ENCODE data around the gene CFAP74. TPM values are rescaled to one million over a fixed set of nuclear protein-coding genes. Genes with fewer than 3 reads are reported as not detected.
A peak's percentile ranks its signal among the peaks of the same experiment; 100 is the strongest.

Gene CFAP74
- polyA plus RNA-seq, 1 donor (not counting 4 experiments of a cell fraction or from before 2014, with no cell fraction given): not detected

DNA sequence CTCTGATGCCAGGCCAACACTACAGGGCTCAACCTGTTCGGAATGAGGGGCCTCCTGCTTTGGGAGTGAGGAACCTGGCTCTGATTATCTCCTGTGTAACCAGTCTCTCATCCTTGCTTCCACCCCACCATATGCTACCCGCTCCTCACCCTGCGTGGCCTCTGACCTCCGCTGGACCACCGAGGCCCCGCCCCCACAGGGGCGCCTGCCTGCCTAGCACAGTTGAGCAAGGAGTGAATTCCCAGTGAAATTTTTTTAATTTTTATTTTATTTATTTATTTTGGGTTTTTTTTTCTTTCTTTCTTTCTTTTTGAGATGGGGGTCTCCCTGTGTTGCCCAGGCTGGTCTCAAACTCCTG is 110.8 kb downstream of the CFAP74 start:
- FAIRE-seq (no peak), DNase-seq (ENCODE audit: low read depth, low spot score) (no peak)
- dilution Hi-C loops (cut with MboI; ENCODE audit: extremely low pct_ligation_motif_present, low sequenced_read_pairs): no loop called here
- H3K9me3 ChIP-seq (ENCODE audit: control insufficient read depth, low read depth, low read length): no peaks in the 10 kb centered on the region
- no peak overlapping the region for H3K4me3 ChIP-seq (ENCODE audit: control insufficient read depth in 2 of 3, extremely low read depth in 1 of 3, insufficient read depth in 2 of 3, low read depth in 1 of 3, low read length in 3 of 3)
- TF ChIP-seq, protein P1, sequence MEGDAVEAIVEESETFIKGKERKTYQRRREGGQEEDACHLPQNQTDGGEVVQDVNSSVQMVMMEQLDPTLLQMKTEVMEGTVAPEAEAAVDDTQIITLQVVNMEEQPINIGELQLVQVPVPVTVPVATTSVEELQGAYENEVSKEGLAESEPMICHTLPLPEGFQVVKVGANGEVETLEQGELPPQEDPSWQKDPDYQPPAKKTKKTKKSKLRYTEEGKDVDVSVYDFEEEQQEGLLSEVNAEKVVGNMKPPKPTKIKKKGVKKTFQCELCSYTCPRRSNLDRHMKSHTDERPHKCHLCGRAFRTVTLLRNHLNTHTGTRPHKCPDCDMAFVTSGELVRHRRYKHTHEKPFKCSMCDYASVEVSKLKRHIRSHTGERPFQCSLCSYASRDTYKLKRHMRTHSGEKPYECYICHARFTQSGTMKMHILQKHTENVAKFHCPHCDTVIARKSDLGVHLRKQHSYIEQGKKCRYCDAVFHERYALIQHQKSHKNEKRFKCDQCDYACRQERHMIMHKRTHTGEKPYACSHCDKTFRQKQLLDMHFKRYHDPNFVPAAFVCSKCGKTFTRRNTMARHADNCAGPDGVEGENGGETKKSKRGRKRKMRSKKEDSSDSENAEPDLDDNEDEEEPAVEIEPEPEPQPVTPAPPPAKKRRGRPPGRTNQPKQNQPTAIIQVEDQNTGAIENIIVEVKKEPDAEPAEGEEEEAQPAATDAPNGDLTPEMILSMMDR (optimal IDR thresholded peaks at IDR 0.05 in 1 of 3, IDR thresholded peaks at IDR 0.05 in 1 of 3, conservative IDR thresholded peaks at IDR 0.05 in 1 of 3; ENCODE audit: extremely low read depth in 1 of 3, insufficient read depth in 2 of 3, low read length in 3 of 3): no peak
- TF ChIP-seq EZH2 (IDR thresholded peaks at IDR 0.05; ENCODE audit: low read length): no peak
- peaks cover 6% of the 10 kb centered on the region for H3K9me1 ChIP-seq (ENCODE audit: control insufficient read depth, extremely low read depth, insufficient read depth, low read length)
- H3K27ac ChIP-seq (ENCODE audit: control insufficient read depth, insufficient read depth, low read length): peak overlapping the region; percentile 64
- peaks cover 32% of the 10 kb centered on the region for H3K4me1 ChIP-seq (ENCODE audit: control insufficient read depth, extremely low read depth, insufficient read depth, low read length)
- no peak overlapping the region for H2AFZ ChIP-seq (ENCODE audit: control insufficient read depth, low read length)
- peaks cover 30% of the 10 kb centered on the region for H3K79me2 ChIP-seq (ENCODE audit: control insufficient read depth, insufficient read depth, low read length)
- H3K36me3 ChIP-seq (ENCODE audit: control insufficient read depth in 2 of 2, extremely low read depth in 1 of 2, insufficient read depth in 2 of 2, low read length in 2 of 2): no peaks in the 10 kb centered on the region
- H3K27me3 ChIP-seq (ENCODE audit: control insufficient read depth, extremely low read depth, insufficient read depth, low read length): peaks cover 5% of the 10 kb centered on the region
- peaks cover 18% of the 10 kb centered on the region for H4K20me1 ChIP-seq (ENCODE audit: control insufficient read depth, extremely low read depth, insufficient read depth, low read length)
- H3K4me2 ChIP-seq (ENCODE audit: control insufficient read depth, extremely low read depth, insufficient read depth, low read depth, low read length): peak overlapping the region; percentile 83
- peak overlapping the region; percentile 71 for H3K9ac ChIP-seq (ENCODE audit: control insufficient read depth, extremely low read depth, insufficient read depth, low read length)

- dilution Hi-C loops (cut with MboI; ENCODE audit: extremely low pct_ligation_motif_present, low sequenced_read_pairs): no loop called here
- Histone ChIP-seq H3K4me2 (ENCODE audit: control insufficient read depth, extremely low read depth, insufficient read depth, low read depth, low read length) (peak overlapping the region; percentile 83), H3K79me2 (ENCODE audit: control insufficient read depth, insufficient read depth, low read length) (peaks cover 35% of the 10 kb centered on the region), H3K4me1 (ENCODE audit: control insufficient read depth, extremely low read depth, insufficient read depth, low read length) (peaks cover 37% of the 10 kb centered on the region), H3K9me3 (ENCODE audit: control insufficient read depth, low read depth, low read length) (no peaks in the 10 kb centered on the region), H3K36me3 (ENCODE audit: control insufficient read depth in 2 of 2, extremely low read depth in 1 of 2, insufficient read depth in 2 of 2, low read length in 2 of 2) (no peaks in the 10 kb centered on the region), H3K27me3 (ENCODE audit: control insufficient read depth, extremely low read depth, insufficient read depth, low read length) (peaks cover 5% of the 10 kb centered on the region), H2AFZ (ENCODE audit: control insufficient read depth, low read length) (peak overlapping the region; percentile 80), H4K20me1 (ENCODE audit: control insufficient read depth, extremely low read depth, insufficient read depth, low read length) (peaks cover 24% of the 10 kb centered on the region), H3K27ac (ENCODE audit: control insufficient read depth, insufficient read depth, low read length) (peak overlapping the region; percentile 64), H3K9me1 (ENCODE audit: control insufficient read depth, extremely low read depth, insufficient read depth, low read length) (peaks cover 7% of the 10 kb centered on the region), H3K9ac (ENCODE audit: control insufficient read depth, extremely low read depth, insufficient read depth, low read length) (peak overlapping the region; percentile 71), H3K4me3 (ENCODE audit: control insufficient read depth in 2 of 3, extremely low read depth in 1 of 3, insufficient read depth in 2 of 3, low read depth in 1 of 3, low read length in 3 of 3) (peak overlapping the region; percentile 60 to 71 (median 61))
- TF ChIP-seq, protein P1 (optimal IDR thresholded peaks at IDR 0.05 in 1 of 3, IDR thresholded peaks at IDR 0.05 in 1 of 3, conservative IDR thresholded peaks at IDR 0.05 in 1 of 3; ENCODE audit: extremely low read depth in 1 of 3, insufficient read depth in 2 of 3, low read length in 3 of 3): no peak
- no peak for TF ChIP-seq EZH2 (IDR thresholded peaks at IDR 0.05; ENCODE audit: low read length)
- peak; percentile 78 for FAIRE-seq
- no peak for DNase-seq (ENCODE audit: low read depth, low spot score)
Observed at GRCh38 chr1:1892079-1892762, 111.4 kb downstream of the CFAP74 start.
